GM12878 (cell line): ENCODE data around the gene ZNF429. TPM values are rescaled to one million over a fixed set of nuclear protein-coding genes. Genes with fewer than 3 reads are reported as not detected.

Experiments used
- ATAC-seq: fragments of 200-7000 bp; cut with Tn5 transposase; 3 replicates; pipeline ENCODE4 v1.9.1; 2020; ENCODE audit warnings: mild to moderate bottlenecking, moderate library complexity
- BruUV-seq: library from RNA; stranded (reverse); fragments of 400-500 nt; replicated peaks from 2 replicates; lab custom pipeline; 2021; lab: Mats Ljungman, UMichigan
- CTCF ChIA-PET: fragments of 300-600 bp; sonication (Branson Sonifier 250); formaldehyde crosslinking; extraction: SDS; loops from one replicate; lab custom pipeline; 2021; ENCODE audit warnings: inconsistent platforms; lab: Yijun Ruan, JAX
- POLR2A ChIA-PET: fragments of 350-600 bp; formaldehyde crosslinking; extraction: SDS; loops from one replicate; lab custom pipeline; 2021; ENCODE audit warnings: inconsistent platforms; lab: Charles Lee
- RAD21 ChIA-PET: fragments of 300-600 bp; sonication (Branson Sonifier 250); formaldehyde crosslinking; loops from one replicate; lab custom pipeline; 2023; ENCODE audit warnings: antibody characterized with exemption; ENCODE audit not compliant: unreplicated experiment; lab: Charles Lee
- SMC1A ChIA-PET: fragments of 300-600 bp; sonication (Branson Sonifier 250); formaldehyde crosslinking; loops from one replicate; lab custom pipeline; 2023; ENCODE audit not compliant: unreplicated experiment, uncharacterized antibody; lab: Charles Lee
- DNase-seq: peaks from one replicate; pipeline ENCODE4 v3.0.0-alpha.2; 2011; ENCODE audit warnings: low read depth, low spot score
- FAIRE-seq: peaks from 3 replicates; lab custom pipeline; 2011; peaks lifted over from hg19 to GRCh38; lab: Jason Lieb, UNC
- H2AFZ ChIP-seq: 2 replicates; pipeline ENCODE4 v1.6.0; 2011; ENCODE audit warnings: low read depth, low read length, control low read depth; ENCODE audit not compliant: control insufficient read depth
- H3K27ac ChIP-seq: 2 replicates; pipeline ENCODE4 v1.5.1; 2011; ENCODE audit warnings: control low read depth; ENCODE audit not compliant: control insufficient read depth, insufficient read depth
- H3K27me3 ChIP-seq, 2 experiments: replicated peaks in 1 of 2; 2 replicates each; pipeline versions ENCODE4 v1.6.0 to v1.6.1; 2011; ENCODE audit warnings: low read length in 1 of 2; ENCODE audit not compliant: control insufficient read depth in 2 of 2, insufficient read depth in 2 of 2
- H3K36me3 ChIP-seq, 2 experiments: 2 replicates each; pipeline ENCODE4 v1.5.1; 2011; ENCODE audit warnings: low read length in 1 of 2; ENCODE audit not compliant: control insufficient read depth in 2 of 2, insufficient read depth in 2 of 2
- H3K4me1 ChIP-seq: 2 replicates; pipeline ENCODE4 v1.6.1; 2011; ENCODE audit warnings: mild to moderate bottlenecking, low read length, moderate library complexity, mixed read lengths; ENCODE audit not compliant: control insufficient read depth, insufficient read depth
- H3K4me2 ChIP-seq: 2 replicates; pipeline ENCODE4 v1.6.0; 2011; ENCODE audit warnings: control low read depth; ENCODE audit not compliant: control insufficient read depth, insufficient read depth
- H3K4me3 ChIP-seq: fragments of 200-600 bp; sonication (generic); 2 replicates; pipeline ENCODE4 v1.5.1; 2016
- H3K79me2 ChIP-seq: 2 replicates; pipeline ENCODE4 v1.6.0; 2011; ENCODE audit warnings: low read length; ENCODE audit not compliant: control insufficient read depth, insufficient read depth
- H3K9ac ChIP-seq: 2 replicates; pipeline ENCODE4 v1.8.0; 2011; ENCODE audit warnings: low read length, control low read depth, mixed read lengths; ENCODE audit not compliant: control insufficient read depth, insufficient read depth
- H3K9me3 ChIP-seq: replicated peaks from 3 replicates; pipeline ENCODE4 v1.5.1; 2011; ENCODE audit warnings: mild to moderate bottlenecking, low read length; ENCODE audit not compliant: control insufficient read depth, insufficient read depth
- H4K20me1 ChIP-seq: 2 replicates; pipeline ENCODE4 v1.6.0; 2011; ENCODE audit not compliant: control insufficient read depth, insufficient read depth
- NFYB ChIP-seq: IDR thresholded peaks from 2 replicates; pipeline ENCODE4 v1.6.1; 2011; ENCODE audit warnings: low read depth, mild to moderate bottlenecking, low read length, improper control_type of control experiment, moderate library complexity; ENCODE audit not compliant: insufficient read depth
- PAX5 ChIP-seq: IDR thresholded peaks from 2 replicates; pipeline ENCODE4 v1.6.1; 2011; ENCODE audit warnings: low read depth, low read length, borderline replicate concordance
- SP1 ChIP-seq: IDR thresholded peaks from one replicate; pipeline ENCODE4 v1.6.1; 2011; ENCODE audit warnings: low read depth, low read length
- STAT1 ChIP-seq: fragments of 450-650 bp; conservative IDR thresholded peaks from 2 replicates; pipeline ENCODE4 v1.6.1; 2014; ENCODE audit warnings: antibody characterized with exemption, mild to moderate bottlenecking
- ZNF622 ChIP-seq: fragments of 450-650 bp; IDR thresholded peaks from 2 replicates; pipeline ENCODE4 v1.6.1; 2017; ENCODE audit warnings: mild to moderate bottlenecking, inconsistent platforms
- WGBS: methylation state at CpG from one replicate; pipeline ENCODE4 v1.1.6; 2016; ENCODE audit warnings: low lambda C conversion rate; ENCODE audit not compliant: insufficient replicate concordance, insufficient coverage; ENCODE audit errors: missing lambda C conversion rate; 5-methylcytosine and 5-hydroxymethylcytosine counted together
- in situ Hi-C: fragments of 300-500 bp; cut with MboI; formaldehyde crosslinking; loops from 9 replicates; pipeline ENCODE4 v1.14.3; 2018; ENCODE audit warnings: mixed read lengths
- intact Hi-C: fragments of 100-400 bp; cut with micrococcal nuclease; formaldehyde crosslinking; loops from one replicate; pipeline ENCODE4 v1.14.2; 2022; ENCODE audit not compliant: unreplicated experiment
- polyA plus RNA-seq, 11 experiments: library from polyadenylated mRNA; depleted of rRNA in 4 of 11; unstranded in 6 of 11; stranded (reverse) in 5 of 11; fragments of >200 nt; fragmentation: Nextera tagmentation in 4 of 11; fragmentation: Illumina TruSeq in 1 of 11; extraction: Ambion mirVana in 4 of 11; extraction: Trizol in 1 of 11; gene quantifications; 1 replicate in 1 of 11; 2 replicates in 10 of 11; pipeline versions ENCODE4 v1.2.1 to v1.2.3, GENCODE V29; 2011 to 2016; ENCODE audit warnings: inconsistent platforms in 2 of 11, missing spikeins in 2 of 11, low read depth in 1 of 11
- total RNA-seq, 4 experiments: library from RNA; depleted of rRNA in 3 of 4; stranded (reverse); fragments of >200 nt in 3 of 4; fragmentation: Illumina TruSeq in 1 of 4; extraction: Trizol in 1 of 4; gene quantifications; 2 replicates each; pipeline versions ENCODE4 v1.2.1 to v1.2.3, GENCODE V29; 2013 to 2021
- TF ChIP-seq, protein P1 (sequence below): fragments of 450-650 bp; IDR thresholded peaks from 2 replicates; pipeline ENCODE4 v1.6.1; 2018; ENCODE audit warnings: mild to moderate bottlenecking, low read depth, moderate library complexity; ENCODE audit not compliant: partially characterized antibody

ZNF429 gene
- total and polyA plus RNA-seq, 10 of the 15 experiments (the other 5 are each of a cell fraction or from before 2014, with no cell fraction given) = 1.4 to 4.3 (median 2.8) TPM

DNA sequence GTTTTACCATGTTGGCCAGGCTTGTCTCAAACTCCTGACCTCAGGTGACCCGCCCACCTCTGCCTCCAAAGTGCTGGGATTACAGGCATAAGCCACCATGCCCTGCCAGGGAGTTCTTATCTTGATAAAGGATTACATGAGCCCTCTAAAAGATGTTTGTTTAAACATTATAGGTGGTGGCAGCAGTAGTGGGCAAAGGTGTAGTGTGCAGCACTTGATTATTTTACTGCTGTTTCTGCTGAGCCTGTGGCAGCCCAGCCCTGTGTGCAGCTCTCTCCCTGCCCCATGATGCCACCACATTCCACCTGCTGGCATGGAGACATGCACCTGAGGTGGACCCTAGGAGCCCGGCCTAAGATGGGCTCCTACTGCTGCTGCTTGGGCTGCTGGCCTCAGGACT lies 54.0 kb downstream of the ZNF429 start:
- Histone ChIP-seq H3K9me3 (no peaks in the 10 kb centered on the region; the same call in 2 of the 3 replicates), H3K27me3 (no peaks in the 10 kb centered on the region), H4K20me1 (no peaks in the 10 kb centered on the region), H3K4me3 (no peak overlapping the region), H3K4me2 (no peak overlapping the region), H3K36me3 (no peaks in the 10 kb centered on the region), H3K4me1 (no peaks in the 10 kb centered on the region), H3K79me2 (no peaks in the 10 kb centered on the region), H2AFZ (no peak overlapping the region), H3K9ac (no peak overlapping the region), H3K27ac (no peak overlapping the region)
- ChIA-PET RAD21 (no interaction called here), SMC1A (no interaction called here), POLR2A (no interaction called here), CTCF (no interaction called here)
- 4% methylated on average over 2 of the region's 2 CpGs for WGBS
- intact Hi-C loops (no loop called here), in situ Hi-C loops (no loop called here)
- ATAC-seq = no peak
- BruUV-seq = no TSS peak
- no peak for FAIRE-seq
- DNase-seq = no peak
- TF ChIP-seq STAT1 (no peak), SP1 (no peak), PAX5 (no peak), NFYB (no peak), ZNF622 (no peak)
- TF ChIP-seq, protein P1, sequence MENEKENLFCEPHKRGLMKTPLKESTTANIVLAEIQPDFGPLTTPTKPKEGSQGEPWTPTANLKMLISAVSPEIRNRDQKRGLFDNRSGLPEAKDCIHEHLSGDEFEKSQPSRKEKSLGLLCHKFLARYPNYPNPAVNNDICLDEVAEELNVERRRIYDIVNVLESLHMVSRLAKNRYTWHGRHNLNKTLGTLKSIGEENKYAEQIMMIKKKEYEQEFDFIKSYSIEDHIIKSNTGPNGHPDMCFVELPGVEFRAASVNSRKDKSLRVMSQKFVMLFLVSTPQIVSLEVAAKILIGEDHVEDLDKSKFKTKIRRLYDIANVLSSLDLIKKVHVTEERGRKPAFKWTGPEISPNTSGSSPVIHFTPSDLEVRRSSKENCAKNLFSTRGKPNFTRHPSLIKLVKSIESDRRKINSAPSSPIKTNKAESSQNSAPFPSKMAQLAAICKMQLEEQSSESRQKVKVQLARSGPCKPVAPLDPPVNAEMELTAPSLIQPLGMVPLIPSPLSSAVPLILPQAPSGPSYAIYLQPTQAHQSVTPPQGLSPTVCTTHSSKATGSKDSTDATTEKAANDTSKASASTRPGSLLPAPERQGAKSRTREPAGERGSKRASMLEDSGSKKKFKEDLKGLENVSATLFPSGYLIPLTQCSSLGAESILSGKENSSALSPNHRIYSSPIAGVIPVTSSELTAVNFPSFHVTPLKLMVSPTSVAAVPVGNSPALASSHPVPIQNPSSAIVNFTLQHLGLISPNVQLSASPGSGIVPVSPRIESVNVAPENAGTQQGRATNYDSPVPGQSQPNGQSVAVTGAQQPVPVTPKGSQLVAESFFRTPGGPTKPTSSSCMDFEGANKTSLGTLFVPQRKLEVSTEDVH = no peak
